BLaER1 (cell line): ENCODE results near the gene KATNB1.
"Not testable (repeated sequence)": the region's sequence is repeated elsewhere in the genome, so short reads cannot be mapped to it uniquely, and the experiment has no call there.

Experiments used
- H3K27ac ChIP-seq: shearing (Covaris generic); formaldehyde crosslinking; 2 replicates; pipeline ENCODE4 v1.8.1; 2022
- H3K27me3 ChIP-seq: shearing (Covaris generic); formaldehyde crosslinking; 2 replicates; pipeline ENCODE4 v1.8.1; 2022
- H3K36me3 ChIP-seq: shearing (Covaris generic); formaldehyde crosslinking; 2 replicates; pipeline ENCODE4 v1.8.1; 2022
- H3K4me1 ChIP-seq: shearing (Covaris generic); formaldehyde crosslinking; 2 replicates; pipeline ENCODE4 v1.8.1; 2022
- H3K4me2 ChIP-seq: shearing (Covaris generic); formaldehyde crosslinking; 2 replicates; pipeline ENCODE4 v1.8.1; 2022
- H3K4me3 ChIP-seq: shearing (Covaris generic); formaldehyde crosslinking; 2 replicates; pipeline ENCODE4 v1.8.1; 2022
- H3K9ac ChIP-seq: shearing (Covaris generic); formaldehyde crosslinking; 2 replicates; pipeline ENCODE4 v1.8.1; 2022
- H3K9me3 ChIP-seq: shearing (Covaris generic); formaldehyde crosslinking; 2 replicates; pipeline ENCODE4 v1.8.1; 2022
- H4K20me1 ChIP-seq: shearing (Covaris generic); formaldehyde crosslinking; 2 replicates; pipeline ENCODE4 v1.8.1; 2022
- Cebpa-rat ChIP-seq: shearing (Covaris generic); IDR thresholded peaks from 2 replicates; pipeline ENCODE4 v1.8.1; 2022

The KATNB1 gene

GRCh38 chr16:57725151-57725550 is 10.4 kb upstream of the KATNB1 start:
- Histone ChIP-seq H3K9me3 (no peaks in the 10 kb centered on the region), H3K9ac (no peak overlapping the region), H3K36me3 (no peaks in the 10 kb centered on the region), H3K4me1 (peaks cover 17% of the 10 kb centered on the region), H3K27ac (no peak overlapping the region), H3K4me2 (no peak overlapping the region), H3K4me3 (no peak overlapping the region), H3K27me3 (no peaks in the 10 kb centered on the region), H4K20me1 (no peaks in the 10 kb centered on the region)
- no peak for TF ChIP-seq Cebpa-rat

- H3K27me3 ChIP-seq = no peaks in the 10 kb centered on the region
- H3K4me1 ChIP-seq = peaks cover 17% of the 10 kb centered on the region
- no peak overlapping the region for H3K9ac ChIP-seq
- H3K4me2 ChIP-seq = no peak overlapping the region
- no peaks in the 10 kb centered on the region for H3K9me3 ChIP-seq
- no peaks in the 10 kb centered on the region for H4K20me1 ChIP-seq
- H3K4me3 ChIP-seq = no peak overlapping the region
- no peak overlapping the region for H3K27ac ChIP-seq
- no peaks in the 10 kb centered on the region for H3K36me3 ChIP-seq
- no peak for TF ChIP-seq Cebpa-rat
Observed at GRCh38 chr16:57725554-57725953, 10.0 kb upstream of the KATNB1 start.

GRCh38 chr16:57725976-57726375 is 9.6 kb upstream of the KATNB1 start:
- Histone ChIP-seq H3K4me3 (no peak overlapping the region), H3K4me2 (no peak overlapping the region), H3K36me3 (no peaks in the 10 kb centered on the region), H3K9ac (no peak overlapping the region), H3K27me3 (no peaks in the 10 kb centered on the region), H3K4me1 (peaks cover 15% of the 10 kb centered on the region), H3K9me3 (no peaks in the 10 kb centered on the region), H3K27ac (no peak overlapping the region), H4K20me1 (no peaks in the 10 kb centered on the region)
- TF ChIP-seq Cebpa-rat = no peak

GRCh38 chr16:57726433-57726947 is 9.1 kb upstream of the KATNB1 start:
- no peak overlapping the region for H3K9ac ChIP-seq
- no peaks in the 10 kb centered on the region for H3K36me3 ChIP-seq
- no peaks in the 10 kb centered on the region for H3K9me3 ChIP-seq
- TF ChIP-seq Cebpa-rat = no peak
- H3K27ac ChIP-seq = no peak overlapping the region
- H3K4me3 ChIP-seq = no peak overlapping the region
- peaks cover 10% of the 10 kb centered on the region for H3K4me1 ChIP-seq
- H4K20me1 ChIP-seq = no peaks in the 10 kb centered on the region
- H3K4me2 ChIP-seq = no peak overlapping the region
- no peaks in the 10 kb centered on the region for H3K27me3 ChIP-seq

GRCh38 chr16:57727610-57728009 is 8.0 kb upstream of the KATNB1 start:
- no peaks in the 10 kb centered on the region for H3K27me3 ChIP-seq
- H3K4me2 ChIP-seq = no peak overlapping the region
- no peak overlapping the region for H3K27ac ChIP-seq
- no peak overlapping the region for H3K4me3 ChIP-seq
- H3K9ac ChIP-seq = no peak overlapping the region
- H3K36me3 ChIP-seq = no peaks in the 10 kb centered on the region
- H3K4me1 ChIP-seq = no peaks in the 10 kb centered on the region
- no peak for TF ChIP-seq Cebpa-rat
- peaks cover 3% of the 10 kb centered on the region; the same call in 1 of the 2 replicates for H3K9me3 ChIP-seq
- no peaks in the 10 kb centered on the region for H4K20me1 ChIP-seq

GRCh38 chr16:57728336-57729181 is 7.0 kb upstream of the KATNB1 start:
- no peak overlapping the region for H3K27ac ChIP-seq

GRCh38 chr16:57729182-57729484 is 6.4 kb upstream of the KATNB1 start:
- Histone ChIP-seq H3K36me3 (no peaks in the 10 kb centered on the region), H3K4me2 (no peak overlapping the region), H3K27ac (no peak overlapping the region), H3K4me3 (no peak overlapping the region), H3K27me3 (no peaks in the 10 kb centered on the region), H4K20me1 (no peaks in the 10 kb centered on the region), H3K4me1 (peaks cover 4% of the 10 kb centered on the region), H3K9ac (no peak overlapping the region), H3K9me3 (peaks cover 11% of the 10 kb centered on the region; the same call in 1 of the 2 replicates)
- TF ChIP-seq Cebpa-rat = no peak

More at GRCh38 chr16:57728336-57729181, 7.0 kb upstream of the KATNB1 start:
- H3K9me3 ChIP-seq = peaks cover 11% of the 10 kb centered on the region; the same call in 1 of the 2 replicates
- H3K36me3 ChIP-seq = no peaks in the 10 kb centered on the region
- no peak overlapping the region for H3K9ac ChIP-seq
- no peak overlapping the region for H3K4me2 ChIP-seq
- H3K4me3 ChIP-seq = no peak overlapping the region
- H4K20me1 ChIP-seq = no peaks in the 10 kb centered on the region
- TF ChIP-seq Cebpa-rat = no peak
- no peaks in the 10 kb centered on the region for H3K27me3 ChIP-seq
- no peaks in the 10 kb centered on the region for H3K4me1 ChIP-seq

GRCh38 chr16:57729852-57730251 is 5.7 kb upstream of the KATNB1 start:
- not testable (repeated sequence) for H3K36me3 ChIP-seq, H3K27me3 ChIP-seq, H3K9ac ChIP-seq, H3K4me2 ChIP-seq, H3K4me3 ChIP-seq, H3K27ac ChIP-seq, H4K20me1 ChIP-seq
- Histone ChIP-seq H3K9me3 (peaks cover 11% of the 10 kb centered on the region; the same call in 1 of the 2 replicates), H3K4me1 (peaks cover 10% of the 10 kb centered on the region)

GRCh38 chr16:57730771-57731730 is 4.5 kb upstream of the KATNB1 start:
- H3K9me3 ChIP-seq = peaks cover 11% of the 10 kb centered on the region; the same call in 1 of the 2 replicates
- no peaks in the 10 kb centered on the region for H3K36me3 ChIP-seq
- no peak overlapping the region for H3K27ac ChIP-seq
- H3K27me3 ChIP-seq = no peaks in the 10 kb centered on the region
- H3K4me3 ChIP-seq = no peak overlapping the region
- peaks cover 10% of the 10 kb centered on the region for H3K4me1 ChIP-seq
- TF ChIP-seq Cebpa-rat = no peak
- no peak overlapping the region for H3K9ac ChIP-seq
- H4K20me1 ChIP-seq = no peaks in the 10 kb centered on the region
- H3K4me2 ChIP-seq = no peak overlapping the region
